Mesendoderm (in vitro differentiated cells): Measurements from ENCODE around the gene TM4SF18.

Source experiments
- DNase-seq: peaks from one replicate; pipeline ENCODE4 v3.0.0; 2013
- H2AK5ac ChIP-seq: 2 replicates; pipeline ENCODE4 v1.6.1; 2013; ENCODE audit warnings: low read length, inconsistent platforms
- H2BK120ac ChIP-seq: 2 replicates; pipeline ENCODE4 v1.6.1; 2013; ENCODE audit warnings: low read depth, mild to moderate bottlenecking, low read length, moderate library complexity, mixed read lengths
- H2BK15ac ChIP-seq: replicated peaks from 2 replicates; pipeline ENCODE4 v1.6.1; 2013; ENCODE audit warnings: low read depth, mild to moderate bottlenecking, moderate library complexity
- H2BK5ac ChIP-seq: 2 replicates; pipeline ENCODE4 v1.6.1; 2013; ENCODE audit warnings: low read length, inconsistent platforms
- H3K18ac ChIP-seq: 2 replicates; pipeline ENCODE4 v1.6.1; 2013; ENCODE audit warnings: mild to moderate bottlenecking, low read length, mixed read lengths
- H3K23ac ChIP-seq: one replicate; pipeline ENCODE4 v1.6.1; 2013; ENCODE audit warnings: low read length
- H3K27ac ChIP-seq: 2 replicates; pipeline ENCODE4 v1.5.1; 2013; ENCODE audit warnings: low read depth, mild to moderate bottlenecking, inconsistent platforms, low read length, moderate library complexity
- H3K27me3 ChIP-seq: 2 replicates; pipeline ENCODE4 v1.6.1; 2013; ENCODE audit warnings: low read length, control low read depth, mild to moderate bottlenecking, inconsistent platforms; ENCODE audit not compliant: insufficient read depth, poor library complexity
- H3K36me3 ChIP-seq: 2 replicates; pipeline ENCODE4 v1.6.1; 2013; ENCODE audit warnings: low read length, inconsistent platforms; ENCODE audit not compliant: control insufficient read depth, insufficient read depth
- H3K4ac ChIP-seq: one replicate; pipeline ENCODE4 v1.6.1; 2013; ENCODE audit warnings: low read depth, mild to moderate bottlenecking, low read length, moderate library complexity
- H3K4me1 ChIP-seq: 2 replicates; pipeline ENCODE4 v1.6.1; 2013; ENCODE audit warnings: low read depth, low read length, inconsistent platforms; ENCODE audit not compliant: control insufficient read depth
- H3K4me2 ChIP-seq: 2 replicates; pipeline ENCODE4 v1.6.1; 2013; ENCODE audit warnings: low read length
- H3K4me3 ChIP-seq: 2 replicates; pipeline ENCODE4 v1.5.1; 2013; ENCODE audit warnings: mild to moderate bottlenecking, low read length
- H3K56ac ChIP-seq: one replicate; pipeline ENCODE4 v1.6.1; 2013; ENCODE audit warnings: low read length
- H3K79me1 ChIP-seq: 2 replicates; pipeline ENCODE4 v1.6.1; 2013; ENCODE audit warnings: low read length, inconsistent platforms
- H3K79me2 ChIP-seq: 2 replicates; pipeline ENCODE4 v1.6.1; 2013; ENCODE audit warnings: mild to moderate bottlenecking, low read length; ENCODE audit not compliant: control insufficient read depth, insufficient read depth
- H3K9ac ChIP-seq: 2 replicates; pipeline ENCODE4 v1.6.1; 2013; ENCODE audit warnings: low read length, inconsistent platforms
- H4K5ac ChIP-seq: one replicate; pipeline ENCODE4 v1.6.1; 2013; ENCODE audit warnings: low read length
- H4K8ac ChIP-seq: one replicate; pipeline ENCODE4 v1.6.1; 2013; ENCODE audit warnings: low read depth, mild to moderate bottlenecking, control low read depth, low read length, moderate library complexity
- WGBS: extraction: QIAGEN DNeasy Blood & Tissue Kit; methylation state at CpG from one replicate; pipeline ENCODE4 v1.1.7; 2013; ENCODE audit warnings: low lambda C conversion rate, missing lambda C conversion rate; ENCODE audit not compliant: insufficient coverage; ENCODE audit errors: extremely low coverage; 5-methylcytosine and 5-hydroxymethylcytosine counted together

Gene TM4SF18

GRCh38 chr3:149307435-149307783, 26.0 kb downstream of the TM4SF18 start:
- H3K27me3 ChIP-seq: no peaks in the 10 kb centered on the region
- H3K79me2 ChIP-seq: no peaks in the 10 kb centered on the region
- H3K27ac ChIP-seq: no peak overlapping the region
- H3K4me1 ChIP-seq: peaks cover 3% of the 10 kb centered on the region
- no peak overlapping the region for H3K9ac ChIP-seq
- H3K23ac ChIP-seq: no peak overlapping the region
- no peak overlapping the region for H2BK120ac ChIP-seq
- no peaks in the 10 kb centered on the region for H3K36me3 ChIP-seq
- H3K18ac ChIP-seq: no peak overlapping the region
- no peak overlapping the region for H4K8ac ChIP-seq
- no peak overlapping the region for H4K5ac ChIP-seq
- H3K56ac ChIP-seq: no peak overlapping the region
- H2BK5ac ChIP-seq: no peak overlapping the region
- no peak overlapping the region for H3K4me2 ChIP-seq
- H2AK5ac ChIP-seq: no peak overlapping the region
- H2BK15ac ChIP-seq: no peak overlapping the region
- no CpG with 5 or more reads among the region's 1 CpG for WGBS
- no peak overlapping the region for H3K4me3 ChIP-seq
- H3K79me1 ChIP-seq: no peaks in the 10 kb centered on the region
- no peak overlapping the region for H3K4ac ChIP-seq
- DNase-seq: no peak

- no peaks in the 10 kb centered on the region for H3K79me1 ChIP-seq
- H3K9ac ChIP-seq: no peak overlapping the region
- H3K27ac ChIP-seq: no peak overlapping the region
- H4K5ac ChIP-seq: no peak overlapping the region
- WGBS: no CpG with 5 or more reads among the region's 2 CpGs
- no peaks in the 10 kb centered on the region for H3K79me2 ChIP-seq
- H3K23ac ChIP-seq: no peak overlapping the region
- H2BK5ac ChIP-seq: no peak overlapping the region
- no peak overlapping the region for H4K8ac ChIP-seq
- no peak overlapping the region for H3K18ac ChIP-seq
- H2BK120ac ChIP-seq: no peak overlapping the region
- peaks cover 3% of the 10 kb centered on the region for H3K4me1 ChIP-seq
- no peak overlapping the region for H2BK15ac ChIP-seq
- no peak overlapping the region for H3K4ac ChIP-seq
- H2AK5ac ChIP-seq: no peak overlapping the region
- H3K27me3 ChIP-seq: no peaks in the 10 kb centered on the region
- H3K4me2 ChIP-seq: no peak overlapping the region
- no peak overlapping the region for H3K56ac ChIP-seq
- DNase-seq: no peak
- H3K4me3 ChIP-seq: no peak overlapping the region
- no peaks in the 10 kb centered on the region for H3K36me3 ChIP-seq
Measured at GRCh38 chr3:149306751-149307434, 26.5 kb downstream of the TM4SF18 start.

GRCh38 chr3:149305376-149305775, 28.1 kb downstream of the TM4SF18 start:
- H3K56ac ChIP-seq: no peak overlapping the region
- no peak overlapping the region for H2BK120ac ChIP-seq
- no peak overlapping the region for H3K18ac ChIP-seq
- H2AK5ac ChIP-seq: no peak overlapping the region
- no peaks in the 10 kb centered on the region for H3K27me3 ChIP-seq
- no peak overlapping the region for H3K4ac ChIP-seq
- no peak overlapping the region for H3K4me3 ChIP-seq
- H3K4me1 ChIP-seq: no peaks in the 10 kb centered on the region
- no CpG with 5 or more reads among the region's 2 CpGs for WGBS
- no peak for DNase-seq
- no peak overlapping the region for H3K23ac ChIP-seq
- H3K36me3 ChIP-seq: no peaks in the 10 kb centered on the region
- no peak overlapping the region for H3K27ac ChIP-seq
- H3K79me1 ChIP-seq: no peaks in the 10 kb centered on the region
- no peak overlapping the region for H3K9ac ChIP-seq
- no peaks in the 10 kb centered on the region for H3K79me2 ChIP-seq
- H4K8ac ChIP-seq: no peak overlapping the region
- H3K4me2 ChIP-seq: no peak overlapping the region
- H2BK15ac ChIP-seq: no peak overlapping the region
- H2BK5ac ChIP-seq: no peak overlapping the region
- no peak overlapping the region for H4K5ac ChIP-seq

GRCh38 chr3:149299938-149300801, 33.3 kb downstream of the TM4SF18 start:
- peak; percentile 71 for DNase-seq
- no peak overlapping the region for H3K56ac ChIP-seq

GRCh38 chr3:149296972-149297371, 36.5 kb downstream of the TM4SF18 start:
- Histone ChIP-seq H3K23ac (no peak overlapping the region), H3K27ac (no peak overlapping the region), H3K4me1 (no peaks in the 10 kb centered on the region), H3K9ac (no peak overlapping the region), H2BK15ac (no peak overlapping the region), H3K79me1 (no peaks in the 10 kb centered on the region), H3K79me2 (no peaks in the 10 kb centered on the region), H2BK5ac (no peak overlapping the region), H2AK5ac (no peak overlapping the region), H3K4me2 (no peak overlapping the region), H3K4ac (no peak overlapping the region), H2BK120ac (no peak overlapping the region), H3K27me3 (no peaks in the 10 kb centered on the region), H4K5ac (no peak overlapping the region), H4K8ac (no peak overlapping the region), H3K4me3 (no peak overlapping the region), H3K56ac (no peak overlapping the region), H3K18ac (no peak overlapping the region), H3K36me3 (no peaks in the 10 kb centered on the region)
- no peak for DNase-seq
- WGBS: no CpG with 5 or more reads among the region's 2 CpGs

More at GRCh38 chr3:149299938-149300801, 33.3 kb downstream of the TM4SF18 start:
- Histone ChIP-seq H3K79me2 (no peaks in the 10 kb centered on the region), H3K4me1 (no peaks in the 10 kb centered on the region), H2BK5ac (no peak overlapping the region), H2BK15ac (no peak overlapping the region), H3K9ac (no peak overlapping the region), H3K27me3 (no peaks in the 10 kb centered on the region), H3K79me1 (no peaks in the 10 kb centered on the region), H3K18ac (peak overlapping the region; percentile 61), H3K36me3 (no peaks in the 10 kb centered on the region), H4K8ac (no peak overlapping the region), H2AK5ac (no peak overlapping the region), H3K4me3 (no peak overlapping the region), H3K4ac (no peak overlapping the region), H3K4me2 (no peak overlapping the region), H3K27ac (no peak overlapping the region), H3K23ac (no peak overlapping the region), H4K5ac (no peak overlapping the region), H2BK120ac (no peak overlapping the region)
- no CpG with 5 or more reads among the region's 5 CpGs for WGBS
